Neural cell (in vitro differentiated cells): ENCODE measurements around the gene STK38. TPM values are rescaled to one million over a fixed set of nuclear protein-coding genes. Genes with fewer than 3 reads are reported as not detected.

Source experiments
- H2AFZ ChIP-seq: fragments of 200-600, 300-800 bp; sonication (generic), shearing (Covaris generic); 2 replicates; pipeline ENCODE4 v1.6.0; 2014; ENCODE audit warnings: low read depth, mild to moderate bottlenecking, antibody characterized with exemption, low read length, moderate library complexity
- H3F3A ChIP-seq: fragments of 200-600 bp; shearing (Covaris generic); 2 replicates; pipeline ENCODE4 v1.6.1; 2016; ENCODE audit warnings: mild to moderate bottlenecking, moderate library complexity, mixed read lengths, antibody characterized with exemption, low read length; ENCODE audit not compliant: insufficient read depth, poor library complexity, severe bottlenecking
- H3K27ac ChIP-seq: fragments of 200-600, 300-800 bp; sonication (generic), shearing (Covaris generic); 2 replicates; pipeline ENCODE4 v1.5.1; 2014; ENCODE audit warnings: mild to moderate bottlenecking, low read length, moderate library complexity
- H3K27me3 ChIP-seq: fragments of 300-800, 200-600 bp; sonication (generic), shearing (Covaris generic); 2 replicates; pipeline ENCODE4 v1.6.0; 2014; ENCODE audit warnings: mild to moderate bottlenecking, low read depth, low read length, moderate library complexity; ENCODE audit not compliant: insufficient read depth
- H3K36me3 ChIP-seq: fragments of 300-800, 200-600 bp; sonication (generic), shearing (Covaris generic); 2 replicates; pipeline ENCODE4 v1.5.1; 2014; ENCODE audit warnings: mild to moderate bottlenecking, antibody characterized with exemption, low read length, moderate library complexity; ENCODE audit not compliant: insufficient read depth
- H3K4me2 ChIP-seq: fragments of 300-800, 200-600 bp; sonication (generic), shearing (Covaris generic); 2 replicates; pipeline ENCODE4 v1.6.0; 2014; ENCODE audit warnings: mild to moderate bottlenecking, low read length
- H3K4me3 ChIP-seq: fragments of 300-800, 200-600 bp; sonication (generic), shearing (Covaris generic); 2 replicates; pipeline ENCODE4 v1.5.1; 2014; ENCODE audit warnings: mild to moderate bottlenecking, low read length, moderate library complexity
- H3K79me2 ChIP-seq: fragments of 200-600 bp; shearing (Covaris generic); replicated peaks from 2 replicates; pipeline ENCODE4 v1.6.0; 2014; ENCODE audit warnings: mild to moderate bottlenecking, low read length, moderate library complexity; ENCODE audit not compliant: insufficient read depth
- H3K9ac ChIP-seq: fragments of 300-800, 200-600 bp; sonication (generic), shearing (Covaris generic); 2 replicates; pipeline ENCODE4 v1.6.1; 2016; ENCODE audit warnings: mild to moderate bottlenecking, low read length, mixed read lengths
- H3K9me2 ChIP-seq: fragments of 200-600 bp; shearing (Covaris generic); 2 replicates; pipeline ENCODE4 v1.6.1; 2016; ENCODE audit warnings: mild to moderate bottlenecking, low read length, mixed read lengths; ENCODE audit not compliant: insufficient read depth
- H3K9me3 ChIP-seq: fragments of 200-600, 300-800 bp; sonication (generic), shearing (Covaris generic); 2 replicates; pipeline ENCODE4 v1.6.1; 2016; ENCODE audit warnings: mild to moderate bottlenecking, mixed run types, low read length, moderate library complexity, mixed read lengths
- H4K20me1 ChIP-seq: fragments of 200-600 bp; shearing (Covaris generic); 2 replicates; pipeline ENCODE4 v1.6.1; 2016; ENCODE audit warnings: mild to moderate bottlenecking, mixed run types; ENCODE audit not compliant: insufficient read depth
- EP300 ChIP-seq: fragments of 450-650 bp; conservative IDR thresholded peaks from 2 replicates; pipeline ENCODE4 v1.6.1; 2014; ENCODE audit warnings: antibody characterized with exemption, mild to moderate bottlenecking, moderate library complexity; ENCODE audit not compliant: poor library complexity, severe bottlenecking
- EZH2 ChIP-seq: fragments of 200-600, 300-800 bp; shearing (Covaris generic), sonication (generic); IDR thresholded peaks from 2 replicates; pipeline ENCODE4 v1.6.1; 2014; ENCODE audit warnings: antibody characterized with exemption, low read length, borderline replicate concordance, mild to moderate bottlenecking; ENCODE audit not compliant: insufficient read depth, poor library complexity, severe bottlenecking
- MXI1 ChIP-seq: fragments of 450-650 bp; conservative IDR thresholded peaks from 2 replicates; pipeline ENCODE4 v1.6.1; 2014; ENCODE audit warnings: antibody characterized with exemption, mild to moderate bottlenecking; ENCODE audit not compliant: poor library complexity, severe bottlenecking
- POLR2AphosphoS5 ChIP-seq: IDR thresholded peaks from 2 replicates; pipeline ENCODE4 v1.6.1; 2012
- RAD21 ChIP-seq: fragments of 450-650 bp; conservative IDR thresholded peaks from 2 replicates; pipeline ENCODE4 v1.6.1; 2014; ENCODE audit warnings: antibody characterized with exemption, mild to moderate bottlenecking, moderate library complexity
- REST ChIP-seq: IDR thresholded peaks from 2 replicates; pipeline ENCODE4 v1.6.1; 2012; ENCODE audit warnings: borderline replicate concordance
- SMC3 ChIP-seq: fragments of 450-650 bp; conservative IDR thresholded peaks from 2 replicates; pipeline ENCODE4 v1.6.1; 2014; ENCODE audit warnings: antibody characterized with exemption, mild to moderate bottlenecking, moderate library complexity; ENCODE audit not compliant: poor library complexity
- TAF1 ChIP-seq: IDR thresholded peaks from 2 replicates; pipeline ENCODE4 v1.6.1; 2012; ENCODE audit warnings: low read depth
- polyA plus RNA-seq: library from polyadenylated mRNA; depleted of rRNA; stranded (reverse); fragments of >200 nt; gene quantifications from 2 replicates; pipeline ENCODE4 v1.2.3, GENCODE V29; 2014
- TF ChIP-seq, protein P1 (sequence below): fragments of 450-650 bp; IDR thresholded peaks from 2 replicates; pipeline ENCODE4 v1.5.1; 2014; ENCODE audit warnings: antibody characterized with exemption, mild to moderate bottlenecking, moderate library complexity; ENCODE audit not compliant: poor library complexity, severe bottlenecking

STK38 gene
- polyA plus RNA-seq, 1 donor from 2014 or later, result 58.7 TPM

DNA sequence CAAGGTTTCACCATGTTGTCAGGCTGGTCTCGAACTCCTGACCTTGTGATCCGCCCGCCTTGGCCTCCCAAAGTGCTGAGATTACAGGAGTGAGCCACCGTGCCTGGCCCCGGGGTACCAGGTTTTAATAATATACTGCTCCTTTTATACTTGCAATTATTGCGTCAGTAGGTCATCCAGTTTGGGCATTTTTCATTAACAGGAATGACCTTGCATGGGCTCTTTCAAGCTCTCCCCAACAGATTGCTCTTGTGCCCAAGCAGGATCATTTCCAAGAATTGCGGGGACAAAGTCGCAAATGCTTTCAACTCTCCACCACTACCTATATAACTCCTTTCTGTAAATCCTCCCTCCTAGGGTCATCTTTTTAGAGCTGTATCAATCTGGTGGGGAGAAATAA is 23.8 kb downstream of the STK38 start:
- Histone ChIP-seq H3F3A (peaks cover 3% of the 10 kb centered on the region), H4K20me1 (no peaks in the 10 kb centered on the region), H2AFZ (no peak overlapping the region), H3K9me3 (no peaks in the 10 kb centered on the region), H3K9me2 (no peaks in the 10 kb centered on the region), H3K9ac (no peak overlapping the region), H3K36me3 (no peaks in the 10 kb centered on the region), H3K4me2 (no peak overlapping the region), H3K4me3 (no peak overlapping the region), H3K27me3 (no peaks in the 10 kb centered on the region), H3K79me2 (no peaks in the 10 kb centered on the region), H3K27ac (no peak overlapping the region)
- TF ChIP-seq, protein P1, sequence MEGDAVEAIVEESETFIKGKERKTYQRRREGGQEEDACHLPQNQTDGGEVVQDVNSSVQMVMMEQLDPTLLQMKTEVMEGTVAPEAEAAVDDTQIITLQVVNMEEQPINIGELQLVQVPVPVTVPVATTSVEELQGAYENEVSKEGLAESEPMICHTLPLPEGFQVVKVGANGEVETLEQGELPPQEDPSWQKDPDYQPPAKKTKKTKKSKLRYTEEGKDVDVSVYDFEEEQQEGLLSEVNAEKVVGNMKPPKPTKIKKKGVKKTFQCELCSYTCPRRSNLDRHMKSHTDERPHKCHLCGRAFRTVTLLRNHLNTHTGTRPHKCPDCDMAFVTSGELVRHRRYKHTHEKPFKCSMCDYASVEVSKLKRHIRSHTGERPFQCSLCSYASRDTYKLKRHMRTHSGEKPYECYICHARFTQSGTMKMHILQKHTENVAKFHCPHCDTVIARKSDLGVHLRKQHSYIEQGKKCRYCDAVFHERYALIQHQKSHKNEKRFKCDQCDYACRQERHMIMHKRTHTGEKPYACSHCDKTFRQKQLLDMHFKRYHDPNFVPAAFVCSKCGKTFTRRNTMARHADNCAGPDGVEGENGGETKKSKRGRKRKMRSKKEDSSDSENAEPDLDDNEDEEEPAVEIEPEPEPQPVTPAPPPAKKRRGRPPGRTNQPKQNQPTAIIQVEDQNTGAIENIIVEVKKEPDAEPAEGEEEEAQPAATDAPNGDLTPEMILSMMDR, result no peak
- TF ChIP-seq REST, result no peak
- no peak for TF ChIP-seq EP300
- no peak for TF ChIP-seq POLR2AphosphoS5
- no peak for TF ChIP-seq RAD21
- no peak for TF ChIP-seq EZH2
- no peak for TF ChIP-seq SMC3
- no peak for TF ChIP-seq MXI1
- TF ChIP-seq TAF1, result no peak

DNA sequence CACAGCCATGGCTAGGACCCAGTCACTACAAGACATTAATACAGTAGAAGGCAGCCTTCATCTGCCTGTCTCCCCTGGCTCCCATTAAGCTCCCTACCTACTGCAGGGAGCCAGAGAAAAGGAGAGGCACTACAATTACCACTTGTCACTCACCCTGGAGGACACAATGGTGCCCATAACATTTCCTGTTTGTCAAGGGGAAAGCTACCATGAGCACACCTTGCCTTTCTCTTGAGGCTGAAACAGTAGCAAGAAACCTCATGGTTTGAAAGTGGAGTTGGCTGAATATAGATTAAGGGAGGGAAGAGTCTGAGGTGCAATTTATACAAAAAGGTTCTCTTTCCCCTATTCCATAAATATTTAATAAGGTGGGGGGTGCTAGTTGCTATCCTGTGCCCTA is 27.9 kb downstream of the STK38 start:
- H3K9ac ChIP-seq, result no peak overlapping the region

More for the DNA sequence above, 27.9 kb downstream of the STK38 start:
- Histone ChIP-seq H3K9me2 (no peaks in the 10 kb centered on the region), H3K27me3 (no peaks in the 10 kb centered on the region), H2AFZ (no peak overlapping the region), H3K27ac (peak overlapping the region; percentile 12), H3K79me2 (no peaks in the 10 kb centered on the region), H4K20me1 (no peaks in the 10 kb centered on the region), H3K4me2 (no peak overlapping the region), H3K36me3 (no peaks in the 10 kb centered on the region), H3K9me3 (no peaks in the 10 kb centered on the region), H3F3A (peaks cover 3% of the 10 kb centered on the region), H3K4me3 (no peak overlapping the region)
- TF ChIP-seq RAD21 (no peak), POLR2AphosphoS5 (no peak), SMC3 (no peak), MXI1 (no peak), TAF1 (no peak), REST (no peak), EP300 (no peak), EZH2 (no peak)
- TF ChIP-seq, protein P1, result no peak
